AG09309 (cell line): ENCODE results near the gene LILRB3.
A peak's percentile ranks its signal among the peaks of the same experiment; 100 is the strongest.
"Not testable (repeated sequence)": the region's sequence is repeated elsewhere in the genome, so short reads cannot be mapped to it uniquely, and the experiment has no call there.

Experiments used
- DNase-seq: peaks from one replicate; pipeline ENCODE4 v3.0.0-alpha.2; 2010; ENCODE audit warnings: low read depth
- H3K4me3 ChIP-seq: 2 replicates; pipeline ENCODE4 v1.5.1; 2011; ENCODE audit warnings: mild to moderate bottlenecking, low read depth, low read length, moderate library complexity; ENCODE audit not compliant: control insufficient read depth
- TF ChIP-seq, protein P1 (sequence below): IDR thresholded peaks from 2 replicates; pipeline ENCODE4 v1.5.1; 2011; ENCODE audit warnings: mild to moderate bottlenecking, low read depth, low read length, inconsistent platforms; ENCODE audit not compliant: insufficient read depth, control insufficient read depth; ENCODE audit errors: missing control alignments

LILRB3 gene

DNA sequence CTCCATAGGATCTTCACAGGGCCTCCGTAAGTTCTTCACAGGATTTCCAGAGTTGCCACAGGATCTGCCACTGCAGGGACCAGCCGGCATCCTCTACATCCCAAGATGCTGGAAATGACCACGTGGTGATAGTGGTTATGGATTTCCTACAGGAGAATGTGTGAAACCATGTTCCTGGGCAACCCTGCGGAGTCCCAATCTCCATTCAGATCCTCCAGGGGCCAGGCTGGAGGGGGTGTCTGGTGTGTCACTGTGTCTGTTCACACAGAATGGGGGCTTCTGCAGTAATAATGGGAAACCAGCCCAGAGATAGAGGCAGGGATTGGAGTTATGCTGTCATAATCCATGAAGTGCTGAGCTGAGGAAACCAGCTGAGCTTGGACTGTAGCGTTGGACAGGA is 11.1 kb upstream of the LILRB3 start:
- TF ChIP-seq, protein P1, sequence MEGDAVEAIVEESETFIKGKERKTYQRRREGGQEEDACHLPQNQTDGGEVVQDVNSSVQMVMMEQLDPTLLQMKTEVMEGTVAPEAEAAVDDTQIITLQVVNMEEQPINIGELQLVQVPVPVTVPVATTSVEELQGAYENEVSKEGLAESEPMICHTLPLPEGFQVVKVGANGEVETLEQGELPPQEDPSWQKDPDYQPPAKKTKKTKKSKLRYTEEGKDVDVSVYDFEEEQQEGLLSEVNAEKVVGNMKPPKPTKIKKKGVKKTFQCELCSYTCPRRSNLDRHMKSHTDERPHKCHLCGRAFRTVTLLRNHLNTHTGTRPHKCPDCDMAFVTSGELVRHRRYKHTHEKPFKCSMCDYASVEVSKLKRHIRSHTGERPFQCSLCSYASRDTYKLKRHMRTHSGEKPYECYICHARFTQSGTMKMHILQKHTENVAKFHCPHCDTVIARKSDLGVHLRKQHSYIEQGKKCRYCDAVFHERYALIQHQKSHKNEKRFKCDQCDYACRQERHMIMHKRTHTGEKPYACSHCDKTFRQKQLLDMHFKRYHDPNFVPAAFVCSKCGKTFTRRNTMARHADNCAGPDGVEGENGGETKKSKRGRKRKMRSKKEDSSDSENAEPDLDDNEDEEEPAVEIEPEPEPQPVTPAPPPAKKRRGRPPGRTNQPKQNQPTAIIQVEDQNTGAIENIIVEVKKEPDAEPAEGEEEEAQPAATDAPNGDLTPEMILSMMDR = no peak
- no peak for DNase-seq
- H3K4me3 ChIP-seq = no peak overlapping the region

DNA sequence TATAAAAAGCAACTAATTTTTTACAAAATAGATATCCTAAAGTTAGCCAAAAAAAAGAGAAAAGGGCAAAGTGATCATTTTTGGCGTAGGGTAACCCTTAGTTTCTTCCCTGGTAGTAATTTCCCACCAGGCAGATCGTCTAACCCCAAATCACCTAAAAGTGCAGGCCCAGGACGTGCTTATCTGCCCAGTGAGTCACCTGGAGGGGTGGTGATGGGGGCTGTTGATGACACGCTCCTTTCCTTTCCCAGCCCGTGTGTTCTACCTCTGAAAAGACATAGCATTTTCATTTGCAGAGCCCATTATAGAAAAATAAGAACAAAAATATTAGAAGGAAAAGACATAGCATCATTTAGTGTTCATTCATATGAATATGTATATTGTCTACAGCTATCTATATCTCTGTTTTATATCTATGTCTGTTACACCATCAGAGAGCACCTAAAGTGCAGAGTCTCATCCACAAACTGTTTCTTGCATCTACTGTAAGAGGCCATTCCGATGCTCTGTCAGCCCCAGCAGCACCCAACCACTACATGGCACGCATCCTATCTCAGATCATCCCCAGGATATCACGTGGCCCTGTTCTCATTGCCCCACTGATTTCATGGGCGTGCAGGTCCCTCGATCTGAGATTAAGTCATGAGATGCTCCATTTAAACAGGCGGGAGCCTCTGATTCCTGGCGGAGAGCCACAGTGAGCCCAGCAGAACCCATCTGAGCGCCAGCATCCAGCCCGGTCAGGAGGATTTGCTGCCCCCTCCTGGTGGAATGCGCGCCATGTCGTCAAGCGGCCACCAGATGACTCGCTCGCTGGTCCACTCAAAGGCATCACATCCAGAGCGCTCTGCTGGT is 8.5 kb upstream of the LILRB3 start:
- peak; percentile 52 for DNase-seq
- TF ChIP-seq, protein P1 = peak; percentile 99
- H3K4me3 ChIP-seq = no peak overlapping the region

DNA sequence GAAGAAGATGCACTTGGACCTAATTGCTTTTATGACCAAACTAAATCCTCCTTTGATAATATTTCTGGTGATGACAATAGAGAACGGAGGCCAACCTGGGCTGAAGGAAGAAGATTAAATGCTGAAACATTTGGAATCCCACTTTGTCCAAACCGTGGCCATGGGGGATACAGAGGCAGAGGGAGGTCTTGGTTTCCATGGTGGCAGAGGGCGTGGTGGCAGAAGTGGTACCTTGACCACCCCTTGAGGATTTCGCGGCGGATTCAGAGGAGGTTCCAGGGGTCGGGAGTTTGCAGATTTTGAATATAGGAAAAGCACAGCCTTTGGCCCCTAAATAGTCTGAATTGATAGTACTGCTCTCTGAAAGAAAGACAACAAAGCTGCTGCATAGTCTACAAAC is 7.2 kb upstream of the LILRB3 start:
- no peak for DNase-seq
- TF ChIP-seq, protein P1 = no peak
- H3K4me3 ChIP-seq = no peak overlapping the region

DNA sequence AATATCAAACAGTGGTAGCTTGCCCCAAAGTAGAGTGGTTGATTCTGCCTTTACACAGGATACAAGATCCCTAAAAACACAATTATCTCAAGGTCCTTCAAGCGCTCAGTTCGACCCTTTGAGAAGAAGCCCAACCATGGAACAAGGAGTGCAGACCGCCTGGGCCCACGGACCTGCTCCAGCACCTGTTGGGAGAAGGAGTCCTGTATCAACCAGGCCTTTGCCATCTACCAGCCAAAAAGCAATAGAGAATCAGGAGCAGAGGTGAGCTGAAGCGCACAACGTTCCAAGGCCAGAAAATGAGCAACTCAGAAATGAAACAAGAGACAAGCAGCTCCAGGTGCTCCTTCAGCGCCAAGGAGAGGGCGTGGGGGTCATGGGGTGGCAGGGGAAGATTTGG is 6.3 kb upstream of the LILRB3 start:
- no peak overlapping the region for H3K4me3 ChIP-seq
- TF ChIP-seq, protein P1 = no peak
- no peak for DNase-seq

DNA sequence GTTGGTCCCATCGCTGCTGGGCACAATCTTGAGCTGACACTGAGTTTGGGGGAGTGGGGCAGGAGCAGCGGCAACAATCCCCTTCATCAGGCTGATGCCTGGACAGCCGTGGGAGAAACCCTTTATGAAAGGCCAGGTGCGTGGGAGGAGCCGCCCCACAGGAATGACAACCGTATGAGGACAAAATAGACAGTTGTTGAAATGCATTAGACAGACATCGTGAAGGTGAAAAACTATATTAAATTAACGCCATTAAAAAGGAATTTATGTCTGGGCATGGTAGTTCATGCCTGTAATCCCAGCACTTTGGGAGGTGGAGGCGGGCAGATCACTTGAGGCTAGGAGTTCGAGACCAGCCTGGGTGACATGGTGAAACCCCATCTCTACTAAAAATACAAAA is 1.8 kb upstream of the LILRB3 start:
- not testable (repeated sequence) for H3K4me3 ChIP-seq, DNase-seq

DNA sequence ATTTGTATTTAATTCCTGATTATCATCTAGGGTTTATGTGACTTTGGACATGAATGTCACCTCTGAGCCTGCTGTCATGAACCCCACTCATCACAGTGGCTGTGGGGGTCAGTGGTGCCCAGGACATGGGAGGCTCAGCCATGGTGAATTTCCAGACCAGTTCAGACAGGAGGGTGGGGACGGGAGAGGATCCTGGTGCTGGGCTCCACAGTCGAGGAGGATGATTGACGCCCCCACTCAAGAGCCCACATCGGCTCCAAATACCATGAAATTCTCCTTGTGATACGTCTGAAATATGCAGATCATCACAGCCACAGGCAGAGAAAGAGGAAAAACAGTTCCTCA is 1.1 kb upstream of the LILRB3 start:
- DNase-seq, H3K4me3 ChIP-seq: not testable (repeated sequence)

DNA sequence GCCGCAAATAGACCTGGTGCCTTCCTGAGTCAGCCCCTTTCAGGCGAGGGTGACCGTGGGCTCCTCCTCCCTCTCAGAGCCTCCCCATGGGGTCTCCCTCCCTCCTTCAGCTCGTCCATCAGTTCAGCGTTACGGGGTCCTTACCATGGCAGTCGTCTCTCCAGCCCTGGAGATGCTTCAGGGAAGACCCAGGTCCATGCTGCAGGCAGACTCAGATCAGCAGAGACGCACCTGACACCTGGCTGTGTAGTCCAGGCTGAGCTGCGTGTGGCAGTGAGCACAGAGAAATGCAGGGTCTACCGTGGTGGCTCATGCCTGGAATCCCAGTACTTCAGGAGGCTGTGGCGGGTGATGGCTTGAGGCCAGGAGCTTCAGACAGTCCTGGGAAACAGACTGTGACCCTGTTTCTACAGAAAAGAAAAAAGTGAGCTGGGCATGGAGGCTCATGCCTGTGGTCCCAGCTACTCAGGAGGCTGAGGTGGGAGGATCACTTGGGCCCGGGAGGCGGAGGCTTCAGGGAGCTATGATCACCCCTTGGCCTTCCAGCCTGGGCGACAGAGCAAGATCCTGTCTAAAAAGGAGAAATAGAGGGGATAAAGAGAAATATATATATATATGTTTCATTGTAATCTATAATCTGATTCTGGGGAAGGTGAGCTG is 600 bp upstream of the LILRB3 start:
- DNase-seq, H3K4me3 ChIP-seq: not testable (repeated sequence)

DNA sequence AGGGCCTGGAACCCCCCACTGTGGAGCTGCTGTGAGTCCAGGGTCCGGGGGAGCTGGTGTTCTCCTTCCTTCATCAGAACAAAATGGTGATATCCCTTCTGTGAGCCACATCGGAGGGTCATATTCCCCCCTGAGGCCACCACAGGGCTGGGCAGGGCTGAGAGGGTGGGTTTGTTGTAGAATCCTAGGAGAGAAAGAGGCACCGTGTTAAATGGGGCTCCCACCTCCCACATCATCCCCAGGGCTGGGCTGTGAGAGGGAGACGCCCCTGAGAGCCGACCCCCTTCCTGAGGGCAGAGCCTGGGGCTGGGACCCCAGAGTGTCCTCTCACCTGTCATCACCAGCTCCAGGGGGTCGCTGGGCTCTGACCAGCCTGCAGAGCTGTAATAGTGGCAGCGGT is 860 bp downstream of the LILRB3 start:
- not testable (repeated sequence) for DNase-seq, H3K4me3 ChIP-seq

DNA sequence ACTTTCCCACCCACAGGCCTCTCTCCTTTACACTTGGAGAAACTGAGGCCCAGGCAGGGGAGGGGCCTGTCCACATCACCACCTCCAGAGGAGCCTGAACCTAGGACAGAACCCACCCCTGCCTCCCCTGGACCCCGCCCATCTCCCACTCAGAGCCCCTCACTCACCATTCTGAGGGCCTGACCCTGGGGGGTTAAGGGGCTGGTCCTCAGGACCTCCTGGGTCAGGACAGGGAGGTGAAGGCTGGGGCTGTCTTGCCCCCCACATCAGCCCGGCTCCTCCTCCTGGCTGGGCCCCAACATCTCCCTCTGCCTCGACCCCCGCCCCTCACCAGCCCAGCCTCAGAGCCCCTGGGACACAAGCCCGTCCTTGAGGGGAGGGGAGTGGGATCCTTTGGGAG is 3.1 kb downstream of the LILRB3 start:
- not testable (repeated sequence) for H3K4me3 ChIP-seq, DNase-seq
